Measurements from ENCODE around the gene SLF2.

SLF2 gene

DNA sequence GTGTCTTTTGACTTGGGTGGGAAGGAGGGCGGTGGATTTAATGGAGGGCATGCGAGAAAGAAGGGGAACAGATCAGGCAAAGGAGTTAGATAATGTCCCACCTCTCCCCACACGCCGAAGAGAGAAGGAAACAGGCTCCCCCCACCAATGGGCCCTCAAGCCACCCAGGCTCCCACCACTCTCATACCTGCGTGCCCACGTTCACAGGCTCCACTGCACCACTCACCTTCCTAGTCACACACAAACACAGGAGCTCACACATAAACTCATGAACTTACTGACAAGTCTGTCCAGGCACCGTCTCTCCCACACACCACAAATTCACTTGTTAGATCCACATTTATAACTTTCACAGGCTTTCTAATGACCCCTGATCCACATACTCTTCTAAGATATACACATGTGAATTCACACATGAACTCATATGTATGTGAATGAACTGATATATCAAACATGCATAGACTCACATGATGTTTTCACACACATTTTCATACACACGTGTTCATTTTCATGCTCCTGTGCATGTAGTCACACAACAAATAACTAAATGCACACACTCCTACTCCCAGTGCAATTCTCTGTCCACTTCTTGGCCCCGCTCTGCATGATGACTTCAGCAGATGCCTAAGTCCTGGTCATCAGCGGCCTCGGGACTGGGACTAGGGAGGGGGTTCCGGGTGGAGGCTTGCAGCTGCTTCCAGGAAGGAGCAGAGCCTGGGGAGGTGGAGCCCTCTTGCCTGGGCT lies 88.3 kb downstream of the SLF2 start:
- DNase-seq = no peak

DNA sequence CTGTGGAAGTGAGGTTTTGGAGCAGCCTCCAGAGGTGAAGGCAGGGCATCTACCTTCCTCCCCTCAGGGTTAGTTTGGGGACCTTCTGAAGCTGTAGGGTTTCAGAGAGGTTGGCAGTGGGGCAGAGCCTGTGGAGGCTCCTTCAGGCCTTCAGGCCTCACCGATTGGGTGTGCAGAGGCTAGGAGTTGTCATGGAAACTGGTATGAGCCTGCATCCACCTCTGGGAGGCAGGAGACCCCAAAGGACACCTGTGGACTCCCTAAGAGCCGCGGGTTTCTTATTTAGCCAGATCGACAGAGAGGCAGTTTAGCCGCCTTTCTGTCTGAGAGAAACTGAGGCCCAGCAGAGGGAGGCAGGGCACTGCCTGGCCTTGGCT lies 88.9 kb downstream of the SLF2 start:
- DNase-seq = no peak

DNA sequence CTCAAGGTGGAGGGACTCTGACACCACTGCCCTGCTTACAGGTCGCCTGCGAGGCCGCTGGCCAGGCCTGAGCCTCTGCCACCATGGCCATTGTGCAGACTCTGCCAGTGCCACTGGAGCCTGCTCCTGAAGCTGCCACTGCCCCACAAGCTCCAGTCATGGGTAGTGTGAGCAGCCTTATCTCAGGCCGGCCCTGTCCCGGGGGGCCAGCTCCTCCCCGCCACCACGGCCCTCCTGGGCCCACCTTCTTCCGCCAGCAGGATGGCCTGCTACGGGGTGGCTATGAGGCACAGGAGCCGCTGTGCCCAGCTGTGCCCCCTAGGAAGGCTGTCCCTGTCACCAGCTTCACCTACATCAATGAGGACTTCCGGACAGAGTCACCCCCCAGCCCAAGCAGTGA lies 89.7 kb downstream of the SLF2 start:
- no peak for DNase-seq

DNA sequence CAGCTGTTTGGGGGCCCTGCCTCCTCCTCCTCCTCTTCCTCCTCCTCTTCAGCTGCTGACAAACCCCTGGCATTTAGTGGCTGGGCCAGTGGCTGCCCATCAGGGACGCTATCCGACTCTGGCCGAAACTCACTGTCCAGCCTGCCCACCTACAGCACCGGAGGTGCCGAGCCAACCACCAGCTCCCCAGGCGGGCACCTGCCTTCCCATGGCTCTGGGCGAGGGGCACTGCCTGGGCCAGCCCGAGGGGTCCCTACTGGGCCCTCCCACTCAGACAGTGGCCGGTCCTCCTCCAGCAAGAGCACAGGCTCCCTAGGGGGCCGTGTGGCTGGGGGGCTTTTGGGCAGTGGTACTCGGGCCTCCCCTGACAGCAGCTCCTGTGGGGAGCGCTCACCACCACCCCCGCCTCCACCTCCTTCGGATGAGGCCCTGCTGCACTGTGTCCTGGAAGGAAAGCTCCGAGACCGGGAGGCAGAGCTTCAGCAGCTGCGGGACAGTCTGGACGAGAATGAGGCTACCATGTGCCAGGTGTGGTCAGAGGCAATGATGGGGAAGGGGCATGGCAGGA lies 91.0 kb downstream of the SLF2 start:
- no peak for DNase-seq

DNA sequence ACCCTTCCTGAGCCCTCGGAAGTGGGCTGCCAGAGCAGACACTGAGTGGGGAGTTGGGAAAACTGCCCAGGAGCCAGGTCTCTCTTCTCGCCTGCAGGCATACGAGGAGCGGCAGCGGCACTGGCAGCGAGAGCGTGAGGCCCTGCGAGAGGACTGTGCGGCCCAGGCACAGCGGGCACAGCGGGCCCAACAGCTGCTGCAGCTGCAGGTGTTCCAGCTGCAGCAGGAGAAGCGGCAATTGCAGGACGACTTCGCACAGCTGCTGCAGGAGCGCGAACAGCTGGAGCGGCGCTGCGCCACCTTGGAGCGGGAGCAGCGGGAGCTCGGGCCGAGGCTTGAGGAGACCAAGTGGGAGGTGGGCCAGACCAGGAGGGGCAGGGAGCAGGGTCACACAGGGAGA lies 92.6 kb downstream of the SLF2 start:
- DNase-seq = no peak

DNA sequence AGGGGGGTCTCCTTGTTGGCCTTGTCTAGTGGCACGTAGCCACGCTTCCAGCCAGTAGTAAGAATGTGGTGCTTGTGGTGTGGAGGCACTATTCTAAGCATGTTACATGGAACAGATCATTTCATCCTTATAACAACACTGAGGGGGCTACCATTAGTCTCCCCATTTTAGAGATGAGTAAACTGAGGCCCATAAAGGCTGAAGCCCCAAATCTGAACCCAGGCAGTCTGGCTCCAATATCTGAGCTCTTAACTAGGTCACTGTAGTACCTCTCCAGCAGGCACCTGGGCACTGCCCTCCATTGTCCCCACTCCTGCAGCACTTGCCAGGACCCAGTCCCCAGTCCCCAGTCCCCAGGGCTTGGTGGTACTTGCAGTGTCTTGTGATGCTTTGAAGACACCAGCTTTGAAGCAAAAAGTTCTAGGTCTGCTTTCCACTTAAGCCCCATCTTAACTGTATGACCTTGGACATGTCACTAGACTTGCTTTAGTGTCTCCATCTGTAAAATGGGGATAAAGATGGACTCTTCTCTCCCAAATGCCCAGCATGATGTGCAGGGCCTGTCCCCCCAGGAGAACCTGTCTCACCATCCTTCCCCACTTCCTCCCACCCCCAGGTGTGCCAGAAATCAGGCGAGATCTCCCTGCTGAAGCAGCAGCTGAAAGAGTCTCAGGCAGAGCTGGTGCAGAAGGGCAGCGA lies 93.3 kb downstream of the SLF2 start:
- no peak for DNase-seq

DNA sequence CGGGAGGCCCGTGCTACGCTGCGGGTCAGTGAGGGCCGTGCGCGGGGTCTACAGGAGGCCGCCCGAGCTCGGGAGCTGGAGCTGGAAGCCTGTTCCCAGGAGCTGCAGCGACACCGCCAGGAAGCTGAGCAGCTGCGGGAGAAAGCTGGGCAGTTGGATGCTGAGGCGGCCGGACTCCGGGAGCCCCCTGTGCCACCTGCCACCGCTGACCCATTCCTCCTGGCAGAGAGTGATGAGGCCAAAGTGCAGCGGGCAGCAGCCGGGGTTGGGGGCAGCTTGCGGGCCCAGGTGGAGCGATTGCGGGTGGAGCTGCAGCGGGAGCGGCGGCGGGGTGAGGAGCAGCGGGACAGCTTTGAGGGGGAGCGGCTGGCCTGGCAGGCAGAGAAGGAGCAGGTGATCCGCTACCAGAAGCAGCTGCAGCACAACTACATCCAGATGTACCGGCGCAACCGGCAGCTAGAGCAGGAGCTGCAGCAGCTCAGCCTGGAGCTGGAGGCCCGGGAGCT lies 93.9 kb downstream of the SLF2 start:
- DNase-seq = no peak

DNA sequence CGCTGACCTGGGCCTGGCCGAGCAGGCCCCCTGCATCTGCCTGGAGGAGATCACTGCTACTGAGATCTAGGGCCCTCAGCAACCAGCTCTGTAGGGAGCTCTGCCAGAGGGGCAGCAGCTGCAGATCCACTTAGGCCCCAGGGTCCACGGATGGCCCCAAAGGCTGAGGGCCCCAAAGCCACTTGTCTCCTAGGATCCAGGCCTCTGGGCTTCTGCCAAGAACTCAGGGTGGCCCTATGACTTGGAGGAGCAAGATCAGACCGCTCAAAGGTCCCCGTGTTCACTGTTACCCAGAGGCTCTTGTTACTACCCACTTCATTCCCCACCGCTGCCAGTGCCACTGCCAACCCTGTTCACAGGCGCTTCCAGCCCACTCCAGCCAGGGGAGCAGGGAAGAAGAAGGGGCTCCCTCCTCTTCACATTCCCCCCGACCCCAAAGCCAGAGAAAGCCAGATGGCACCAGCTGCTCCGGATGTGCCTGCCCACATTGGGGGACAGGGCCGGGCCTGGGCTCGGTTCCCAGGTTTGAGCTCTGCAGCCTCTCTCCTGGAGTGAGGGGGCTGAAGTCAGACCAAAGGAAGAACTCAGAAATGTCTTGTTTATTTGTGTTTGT lies 94.4 kb downstream of the SLF2 start:
- DNase-seq = no peak

DNA sequence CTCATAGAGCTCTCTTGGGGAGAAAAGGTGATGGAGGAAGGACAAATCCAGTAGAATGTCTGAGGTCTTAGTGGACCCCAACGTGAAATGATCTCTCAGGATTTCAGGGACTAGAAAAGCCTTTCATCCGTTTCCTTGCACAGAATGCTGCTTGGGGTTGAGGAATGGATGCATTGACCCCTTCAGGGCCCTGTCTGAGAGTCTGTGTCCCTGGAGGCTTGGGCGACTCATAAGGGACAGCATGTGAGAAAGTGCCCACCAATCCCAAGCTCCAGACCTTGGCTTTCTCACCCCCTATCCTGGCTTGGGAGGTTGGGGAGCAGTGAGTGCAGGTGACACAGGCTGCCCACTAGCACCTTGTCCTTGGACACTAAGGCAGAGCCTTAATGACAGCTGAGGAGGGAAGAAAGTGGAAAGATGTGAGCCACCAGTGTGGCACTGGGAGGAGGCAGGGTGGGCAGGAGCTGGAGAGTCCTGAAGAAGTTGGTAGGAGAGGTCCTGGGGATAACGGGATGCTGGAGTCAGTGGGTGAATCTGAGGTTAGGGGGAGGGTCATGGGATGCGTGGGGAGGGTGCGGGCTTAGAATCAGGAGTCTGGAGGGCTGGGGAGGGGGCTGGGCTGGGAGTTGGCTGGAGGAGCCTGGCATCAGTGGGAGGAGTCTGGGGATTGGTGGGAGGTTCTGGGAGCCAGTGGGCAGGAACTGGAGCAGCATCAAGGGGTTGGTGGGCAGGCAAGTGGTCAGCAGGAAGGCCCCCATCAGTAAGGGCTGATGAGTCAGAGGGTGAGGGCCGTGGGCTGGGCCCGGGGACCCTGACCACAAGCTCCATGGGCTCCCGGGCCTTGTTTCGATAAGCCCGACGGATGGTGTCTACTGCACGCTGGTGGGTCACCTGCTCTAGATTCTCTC lies 95.4 kb downstream of the SLF2 start:
- DNase-seq = no peak

DNA sequence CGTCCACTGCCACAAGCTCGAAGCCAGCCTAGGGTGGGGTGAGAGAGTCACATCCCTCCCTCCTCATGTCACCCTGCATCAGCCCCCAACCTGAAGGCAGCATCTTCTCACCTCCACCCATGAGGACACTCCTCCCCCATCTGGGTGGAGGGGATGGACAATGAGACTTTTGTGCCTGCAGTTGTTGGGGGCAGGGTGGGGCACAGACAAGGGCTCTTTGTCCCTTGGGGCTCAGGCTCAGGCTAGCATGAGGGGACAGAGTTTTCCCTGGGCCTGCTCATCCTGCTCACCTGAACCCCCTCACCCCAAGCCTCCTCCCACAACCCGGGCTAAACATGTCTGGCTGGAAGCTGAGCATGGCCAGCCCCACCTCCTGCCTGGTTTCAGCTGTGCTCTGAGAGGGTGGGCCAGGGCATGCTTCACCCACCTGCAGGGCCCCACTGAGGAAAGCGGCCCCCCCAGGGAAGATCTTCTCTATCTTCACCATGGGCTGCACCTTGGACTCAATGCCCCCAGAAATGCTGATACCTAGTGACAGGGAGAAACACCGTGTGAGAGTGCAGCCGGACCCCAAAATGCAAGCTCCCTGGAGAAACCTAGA lies 96.2 kb downstream of the SLF2 start:
- DNase-seq = no peak

DNA sequence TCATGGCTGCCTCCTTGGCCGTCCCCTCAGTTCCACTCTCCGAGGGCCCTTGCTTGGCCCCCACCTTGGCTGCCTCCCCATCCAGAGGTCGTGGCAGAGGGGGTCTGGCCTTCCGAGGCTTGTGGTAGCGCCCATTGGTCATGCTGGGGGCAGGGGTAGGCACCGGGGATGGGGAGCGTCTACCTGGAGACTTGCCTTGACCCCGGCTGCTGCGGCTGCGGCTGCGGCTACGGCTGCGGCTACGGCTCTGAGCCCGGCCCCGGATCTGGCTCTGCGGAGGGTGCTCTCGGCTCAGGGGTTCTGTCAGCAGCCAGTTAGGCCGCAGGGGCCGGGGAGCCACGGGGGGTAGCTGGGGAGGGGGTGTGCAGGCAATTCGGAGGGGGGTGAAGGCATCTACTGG lies 97.6 kb downstream of the SLF2 start:
- DNase-seq = no peak

DNA sequence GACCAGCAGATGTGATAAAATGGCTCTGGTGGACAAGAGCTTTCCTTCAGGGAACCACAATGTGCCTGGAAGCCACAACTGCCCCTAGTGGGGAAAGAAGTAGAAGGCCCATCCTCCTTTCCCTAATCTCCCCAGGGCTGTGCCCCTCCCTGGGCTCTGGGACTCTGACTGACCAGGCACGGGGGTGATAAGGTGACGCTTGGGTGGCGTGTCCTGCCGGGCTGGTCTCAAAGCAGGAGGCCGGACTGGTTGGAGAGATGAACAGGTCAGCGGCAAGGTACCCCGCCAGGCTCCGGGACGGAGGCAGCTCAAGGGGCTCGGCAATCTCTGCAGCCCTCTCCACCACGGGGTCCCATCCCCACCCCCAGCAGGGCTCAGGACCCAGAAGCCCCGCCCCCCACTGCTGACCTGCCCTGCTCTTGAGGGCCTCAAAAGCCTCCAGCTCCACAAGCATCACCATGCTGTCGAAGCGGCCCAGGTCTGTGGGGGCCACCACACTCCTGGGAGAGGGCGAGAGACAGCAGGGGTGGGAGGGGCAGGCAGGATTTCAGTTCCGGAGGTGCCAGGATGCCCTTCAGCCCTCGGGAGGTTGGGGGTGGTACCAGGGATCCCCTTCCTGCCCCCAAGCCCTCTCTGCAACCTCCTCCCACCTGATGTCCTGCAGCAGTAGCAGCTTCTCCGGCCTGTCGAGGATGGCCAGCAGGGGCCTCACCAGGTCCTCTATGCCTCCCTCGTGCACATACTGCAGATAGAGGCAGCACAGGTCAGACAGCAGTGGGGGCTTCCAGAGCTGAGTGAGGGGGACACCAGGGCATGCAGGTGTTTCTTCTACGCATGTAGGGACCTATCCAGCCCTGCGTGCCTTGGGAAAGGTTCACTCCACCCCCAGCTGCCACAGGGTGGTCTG lies 99.0 kb downstream of the SLF2 start:
- no peak for DNase-seq

DNA sequence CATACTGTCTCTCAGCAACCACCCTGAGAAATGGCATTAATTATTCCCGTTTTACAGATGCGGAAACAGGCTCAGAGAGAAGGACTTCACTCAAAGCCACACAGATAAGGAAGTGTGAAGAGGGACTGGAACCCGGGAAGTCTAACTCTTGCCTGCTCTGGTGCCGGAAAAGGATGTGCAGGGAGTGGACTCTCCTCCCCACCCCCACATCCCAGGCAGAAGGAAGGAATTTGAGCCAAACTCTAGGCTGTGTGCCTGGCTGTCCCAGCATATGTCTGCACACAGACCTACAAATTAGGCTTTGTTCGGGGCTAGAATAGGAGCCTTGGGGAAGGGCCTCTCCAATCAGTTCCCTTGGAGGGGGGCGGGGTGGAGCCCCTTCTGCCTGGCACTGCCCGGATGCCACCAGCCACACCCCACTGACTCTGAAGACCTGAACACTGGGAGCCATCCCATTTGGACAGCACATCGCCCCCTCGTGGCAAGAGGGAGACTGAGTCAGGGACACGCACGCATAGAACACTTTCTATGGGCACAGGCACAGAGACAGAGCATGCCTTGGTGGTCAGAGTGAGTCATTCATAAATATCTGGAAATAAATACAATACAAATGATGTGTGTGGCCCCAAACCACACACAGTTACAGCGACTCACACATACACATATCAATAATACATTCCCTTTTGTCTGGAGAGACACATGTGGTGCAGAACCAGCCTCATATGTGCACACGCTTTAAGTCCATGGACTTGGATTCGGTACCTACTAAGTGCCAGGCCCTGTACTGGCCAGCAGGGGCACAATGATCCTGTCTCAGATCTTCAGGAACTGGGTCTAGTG lies 100.0 kb downstream of the SLF2 start:
- peak; percentile 82 for DNase-seq

DNA sequence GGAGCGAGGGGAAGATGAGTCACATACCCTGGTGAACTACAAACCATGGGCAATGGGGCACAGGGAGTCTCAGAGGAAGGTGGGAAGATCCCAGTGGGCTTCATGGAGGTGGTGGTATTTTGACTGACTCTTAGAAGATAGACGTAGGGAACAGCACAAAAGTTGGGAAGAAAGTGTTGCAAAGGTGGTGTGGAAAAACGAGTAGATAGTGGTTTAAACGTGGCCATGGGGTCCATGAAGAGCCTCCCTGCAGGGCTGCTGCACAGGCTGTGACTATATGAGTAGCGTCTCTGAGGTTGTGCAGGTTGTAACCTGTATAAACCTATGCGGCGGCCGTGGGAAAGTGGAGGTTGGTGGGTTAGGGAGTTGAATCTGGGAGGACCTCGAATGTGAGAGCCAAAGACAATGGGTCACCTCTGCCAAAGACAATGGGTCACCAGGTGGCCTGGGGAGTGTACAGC lies 100.6 kb downstream of the SLF2 start:
- DNase-seq = no peak

DNA sequence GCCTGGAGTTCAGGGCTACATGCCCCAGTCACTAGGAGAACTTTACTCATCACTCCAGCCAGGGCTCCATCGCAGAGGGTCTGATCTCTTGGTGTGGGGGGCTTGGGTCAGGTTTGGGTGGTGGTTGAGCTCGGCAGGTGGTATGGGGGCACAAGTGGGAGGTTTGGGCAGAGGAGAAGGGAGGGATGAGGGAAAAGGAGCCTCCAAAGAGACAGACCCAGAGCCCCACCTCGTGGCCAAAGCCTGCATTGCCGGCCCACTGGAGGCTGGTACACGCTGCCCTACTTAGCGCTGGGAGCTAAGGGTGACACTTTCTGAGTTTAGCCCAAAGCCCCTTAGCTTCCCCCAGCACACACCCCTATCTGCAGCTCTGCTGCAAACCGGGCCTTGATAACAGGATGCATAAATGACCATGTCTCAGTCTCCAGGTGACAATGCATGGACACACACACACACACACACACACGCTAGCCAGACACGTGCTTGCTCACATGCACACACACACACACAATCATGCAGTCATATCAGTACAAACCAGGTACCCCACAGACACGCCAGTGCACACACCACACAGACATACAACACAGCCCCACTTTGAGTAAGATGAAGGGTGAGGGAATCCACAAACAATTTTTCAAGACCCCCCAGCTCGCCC lies 101.6 kb downstream of the SLF2 start:
- DNase-seq = peak; percentile 77
